ENCODE results near the gene NEK5. TPM values are rescaled to one million over a fixed set of nuclear protein-coding genes. Genes with fewer than 3 reads are reported as not detected.
A peak's percentile ranks its signal among the peaks of the same experiment; 100 is the strongest.

The NEK5 gene
- total RNA-seq, 1 donor from 2014 or later = 0.16 TPM

- ATAC-seq = peak; percentile 18
These were observed 117.8 kb downstream of the NEK5 start, which contains the start of gene ATP7B for GRCh38 chr13:52010890-52011631. TSS of gene ATP7B (minus strand) at chr13:52011450. CDS start at chr13:52011337, 113 bp downstream.

GRCh38 chr13:52009946-52010345, 118.9 kb downstream of the NEK5 start:
- no peak for ATAC-seq

GRCh38 chr13:52006523-52007245, 122.2 kb downstream of the NEK5 start:
- ATAC-seq = no peak

- ATAC-seq = no peak
These were observed 122.9 kb downstream of the NEK5 start for GRCh38 chr13:52005841-52006522.

GRCh38 chr13:52004511-52005170, 124.2 kb downstream of the NEK5 start:
- no peak for ATAC-seq

- ATAC-seq = no peak
These were observed 125.3 kb downstream of the NEK5 start for GRCh38 chr13:52003541-52003940.

GRCh38 chr13:52002361-52002760, 126.5 kb downstream of the NEK5 start:
- no peak for ATAC-seq

- peak; percentile 63 for ATAC-seq
These were observed 127.6 kb downstream of the NEK5 start for GRCh38 chr13:52001120-52001731.

GRCh38 chr13:51999921-52000320, 129.0 kb downstream of the NEK5 start:
- ATAC-seq = no peak

- ATAC-seq = no peak
These were observed 129.4 kb downstream of the NEK5 start for GRCh38 chr13:51999510-51999911.

GRCh38 chr13:51998723-51999509, 130.0 kb downstream of the NEK5 start:
- ATAC-seq = no peak

- ATAC-seq = no peak
These were observed 131.1 kb downstream of the NEK5 start for GRCh38 chr13:51997641-51998330.

- ATAC-seq = no peak
These were observed 131.7 kb downstream of the NEK5 start for GRCh38 chr13:51997186-51997585.

GRCh38 chr13:51996641-51997040, 132.2 kb downstream of the NEK5 start:
- no peak for ATAC-seq

GRCh38 chr13:51995677-51996551, 133.0 kb downstream of the NEK5 start:
- ATAC-seq = peak; percentile 41

- no peak for ATAC-seq
These were observed 135.2 kb downstream of the NEK5 start for GRCh38 chr13:51993713-51994112.

GRCh38 chr13:51988988-51989618, 139.8 kb downstream of the NEK5 start:
- ATAC-seq = no peak
